Glutamatergic neuron (in vitro differentiated cells): Measurements from ENCODE around the gene CD47. TPM values are rescaled to one million over a fixed set of nuclear protein-coding genes. Genes with fewer than 3 reads are reported as not detected.

Experiments used
- DNase-seq: peaks from one replicate; pipeline ENCODE4 v3.0.0; 2022
- H3K27ac Mint-ChIP-seq: one replicate; pipeline ENCODE4 v1.8.0; 2020; ENCODE audit warnings: mild to moderate bottlenecking, mixed read lengths, inconsistent platforms; ENCODE audit not compliant: unreplicated experiment
- H3K27me3 Mint-ChIP-seq: one replicate; pipeline ENCODE4 v1.8.0; 2020; ENCODE audit warnings: mild to moderate bottlenecking, moderate library complexity, mixed read lengths, inconsistent platforms; ENCODE audit not compliant: unreplicated experiment
- H3K36me3 Mint-ChIP-seq: one replicate; pipeline ENCODE4 v1.8.0; 2020; ENCODE audit warnings: mild to moderate bottlenecking, mixed read lengths, inconsistent platforms; ENCODE audit not compliant: unreplicated experiment
- H3K4me1 Mint-ChIP-seq: one replicate; pipeline ENCODE4 v1.8.0; 2020; ENCODE audit warnings: mild to moderate bottlenecking, low read depth, mixed read lengths, inconsistent platforms; ENCODE audit not compliant: unreplicated experiment
- H3K4me3 Mint-ChIP-seq: one replicate; pipeline ENCODE4 v1.8.0; 2020; ENCODE audit warnings: mild to moderate bottlenecking, mixed read lengths, inconsistent platforms; ENCODE audit not compliant: unreplicated experiment
- H3K9me3 Mint-ChIP-seq: one replicate; pipeline ENCODE4 v1.8.0; 2020; ENCODE audit warnings: mild to moderate bottlenecking, moderate library complexity, mixed read lengths, inconsistent platforms; ENCODE audit not compliant: unreplicated experiment
- total RNA-seq: library from RNA; stranded (reverse); fragmentation: NEBNext Ultra II Directional; extraction: Animal tissue kit (Norgen Biotek cat#: 25700); gene quantifications from one replicate; pipeline ENCODE4 v1.2.1, GENCODE V29; 2021; ENCODE audit not compliant: unreplicated experiment
- TF ChIP-seq, protein P1 (sequence below): fragments of 200-600 bp; sonication (generic); IDR thresholded peaks from one replicate; pipeline ENCODE4 v1.5.0; 2021; ENCODE audit not compliant: partially characterized antibody, unreplicated experiment

The CD47 gene
- total RNA-seq, 1 donor from 2014 or later: 507 TPM

DNA sequence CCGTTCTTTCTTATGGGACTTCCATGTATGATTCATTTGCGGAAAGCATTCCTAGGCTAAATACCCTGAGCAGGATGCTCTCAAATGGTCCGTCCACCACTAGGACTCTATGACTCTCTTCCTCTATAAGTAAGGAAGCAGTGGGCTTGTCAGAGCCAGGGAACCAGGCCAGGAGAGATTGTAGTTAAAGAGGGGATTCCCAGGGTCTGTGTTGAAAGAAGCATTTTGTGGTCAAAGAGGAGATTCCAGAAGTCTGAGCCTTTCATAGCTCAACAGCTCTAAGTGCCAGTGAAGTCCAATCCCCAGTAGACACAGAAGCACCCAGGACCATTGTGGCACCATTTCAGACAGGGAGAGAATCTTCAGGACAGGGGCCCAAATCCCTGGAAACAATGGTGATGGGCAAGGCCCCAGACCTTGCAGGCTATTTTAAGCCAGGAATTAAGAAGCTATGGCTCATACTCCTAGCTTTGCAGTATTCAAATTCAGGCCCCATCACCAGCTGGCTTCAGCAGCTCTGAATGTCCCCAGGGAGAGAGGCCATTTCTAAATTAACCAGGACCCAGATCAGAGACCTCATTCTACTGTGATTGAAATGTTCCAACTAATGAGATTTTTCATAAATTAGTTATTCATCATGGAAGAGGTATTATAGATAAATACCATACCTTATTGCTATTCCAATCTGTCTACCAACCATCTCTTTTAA is 81.7 kb downstream of the CD47 start:
- Mint-ChIP-seq H3K27ac (peak overlapping the region; percentile 44), H3K36me3 (no peaks in the 10 kb centered on the region), H3K27me3 (peaks cover 3% of the 10 kb centered on the region), H3K9me3 (peaks cover 7% of the 10 kb centered on the region), H3K4me1 (peaks cover 21% of the 10 kb centered on the region), H3K4me3 (peak overlapping the region; percentile 39)
- DNase-seq: no peak
- TF ChIP-seq, protein P1, sequence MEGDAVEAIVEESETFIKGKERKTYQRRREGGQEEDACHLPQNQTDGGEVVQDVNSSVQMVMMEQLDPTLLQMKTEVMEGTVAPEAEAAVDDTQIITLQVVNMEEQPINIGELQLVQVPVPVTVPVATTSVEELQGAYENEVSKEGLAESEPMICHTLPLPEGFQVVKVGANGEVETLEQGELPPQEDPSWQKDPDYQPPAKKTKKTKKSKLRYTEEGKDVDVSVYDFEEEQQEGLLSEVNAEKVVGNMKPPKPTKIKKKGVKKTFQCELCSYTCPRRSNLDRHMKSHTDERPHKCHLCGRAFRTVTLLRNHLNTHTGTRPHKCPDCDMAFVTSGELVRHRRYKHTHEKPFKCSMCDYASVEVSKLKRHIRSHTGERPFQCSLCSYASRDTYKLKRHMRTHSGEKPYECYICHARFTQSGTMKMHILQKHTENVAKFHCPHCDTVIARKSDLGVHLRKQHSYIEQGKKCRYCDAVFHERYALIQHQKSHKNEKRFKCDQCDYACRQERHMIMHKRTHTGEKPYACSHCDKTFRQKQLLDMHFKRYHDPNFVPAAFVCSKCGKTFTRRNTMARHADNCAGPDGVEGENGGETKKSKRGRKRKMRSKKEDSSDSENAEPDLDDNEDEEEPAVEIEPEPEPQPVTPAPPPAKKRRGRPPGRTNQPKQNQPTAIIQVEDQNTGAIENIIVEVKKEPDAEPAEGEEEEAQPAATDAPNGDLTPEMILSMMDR: no peak

DNA sequence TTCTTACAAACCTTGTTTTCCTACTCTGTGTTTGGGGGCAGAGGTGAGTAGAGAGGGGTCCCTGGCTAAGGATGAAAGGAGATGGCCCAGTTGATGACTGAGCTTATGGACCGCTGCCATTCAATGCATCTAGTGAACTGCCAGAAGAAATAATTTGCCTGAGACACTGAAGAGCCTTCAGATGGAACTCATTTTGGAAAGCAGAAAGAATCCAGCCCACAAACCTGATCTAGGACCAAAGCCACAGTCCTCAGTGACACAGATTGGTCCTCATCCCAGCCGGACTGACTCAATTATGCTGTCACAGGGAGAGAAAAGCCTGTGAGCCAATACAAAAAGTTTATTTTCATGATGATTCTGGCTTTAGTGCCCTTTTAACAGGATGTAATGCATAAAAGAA is 82.7 kb downstream of the CD47 start:
- TF ChIP-seq, protein P1: no peak
- H3K27me3 Mint-ChIP-seq: peaks cover 3% of the 10 kb centered on the region
- peaks cover 21% of the 10 kb centered on the region for H3K4me1 Mint-ChIP-seq
- H3K4me3 Mint-ChIP-seq: peak overlapping the region; percentile 9
- no peaks in the 10 kb centered on the region for H3K36me3 Mint-ChIP-seq
- H3K27ac Mint-ChIP-seq: no peak overlapping the region
- peaks cover 7% of the 10 kb centered on the region for H3K9me3 Mint-ChIP-seq
- no peak for DNase-seq

DNA sequence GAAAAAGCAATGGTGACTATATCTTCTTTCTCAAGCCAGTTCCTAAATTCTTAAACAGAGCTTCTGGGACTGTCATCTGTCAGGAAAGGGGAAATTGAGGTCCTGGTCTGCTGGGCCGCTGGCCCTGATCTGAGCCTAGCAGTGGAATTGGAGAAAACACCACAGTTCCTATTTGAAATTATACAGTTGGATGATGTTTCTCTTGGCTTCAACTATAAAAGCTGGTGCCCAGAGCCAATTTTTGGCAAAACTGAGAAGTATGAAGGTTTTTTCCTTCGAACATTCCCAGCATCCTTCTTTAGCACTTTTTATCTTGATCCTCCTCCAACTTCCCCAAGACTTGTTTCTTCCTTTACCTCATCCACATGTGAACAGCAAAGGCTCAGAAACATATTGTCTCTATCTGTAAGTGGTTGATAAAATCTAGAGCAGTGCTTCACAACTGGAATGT is 83.9 kb downstream of the CD47 start:
- H3K4me3 Mint-ChIP-seq: no peak overlapping the region
- H3K27me3 Mint-ChIP-seq: peaks cover 2% of the 10 kb centered on the region
- TF ChIP-seq, protein P1: no peak
- H3K27ac Mint-ChIP-seq: no peak overlapping the region
- no peak for DNase-seq
- peaks cover 7% of the 10 kb centered on the region for H3K9me3 Mint-ChIP-seq
- peaks cover 8% of the 10 kb centered on the region for H3K36me3 Mint-ChIP-seq
- peaks cover 21% of the 10 kb centered on the region for H3K4me1 Mint-ChIP-seq

DNA sequence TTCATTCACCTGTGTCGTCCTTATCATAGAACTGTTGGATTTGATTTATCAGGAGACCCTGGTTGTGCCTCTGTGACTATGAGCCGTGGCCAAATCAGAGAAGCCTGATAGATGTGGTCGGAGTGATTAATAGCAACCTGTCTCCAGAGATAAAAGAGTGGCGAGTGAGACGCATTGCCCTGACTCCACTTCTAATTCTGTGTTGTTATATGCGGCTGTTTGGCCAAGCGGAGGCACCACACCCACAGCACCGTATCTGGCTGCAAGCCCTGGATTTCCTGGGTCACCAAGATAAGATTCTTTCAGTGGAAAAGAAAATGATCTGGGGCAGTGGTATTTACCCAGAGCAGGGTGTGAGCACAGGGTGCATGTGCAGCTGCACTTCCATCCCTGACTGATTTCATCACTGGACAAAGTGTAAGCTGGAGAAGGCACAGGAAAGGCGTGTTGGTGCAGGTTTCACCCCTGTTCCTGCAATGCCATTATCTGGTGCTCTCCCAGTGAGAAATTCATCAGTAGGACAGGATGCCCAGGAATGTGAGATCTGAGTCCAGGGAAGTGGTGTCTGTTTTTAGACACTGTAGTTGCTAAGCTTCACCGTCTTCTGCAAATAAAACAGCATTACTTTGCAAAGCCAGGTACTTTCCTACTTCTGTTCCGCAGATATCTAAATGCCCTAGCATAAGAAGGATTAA is 84.6 kb downstream of the CD47 start:
- peaks cover 21% of the 10 kb centered on the region for H3K4me1 Mint-ChIP-seq
- TF ChIP-seq, protein P1: no peak
- peaks cover 3% of the 10 kb centered on the region for H3K27me3 Mint-ChIP-seq
- H3K9me3 Mint-ChIP-seq: peaks cover 7% of the 10 kb centered on the region
- H3K36me3 Mint-ChIP-seq: peaks cover 10% of the 10 kb centered on the region
- no peak overlapping the region for H3K27ac Mint-ChIP-seq
- H3K4me3 Mint-ChIP-seq: no peak overlapping the region
- DNase-seq: no peak

DNA sequence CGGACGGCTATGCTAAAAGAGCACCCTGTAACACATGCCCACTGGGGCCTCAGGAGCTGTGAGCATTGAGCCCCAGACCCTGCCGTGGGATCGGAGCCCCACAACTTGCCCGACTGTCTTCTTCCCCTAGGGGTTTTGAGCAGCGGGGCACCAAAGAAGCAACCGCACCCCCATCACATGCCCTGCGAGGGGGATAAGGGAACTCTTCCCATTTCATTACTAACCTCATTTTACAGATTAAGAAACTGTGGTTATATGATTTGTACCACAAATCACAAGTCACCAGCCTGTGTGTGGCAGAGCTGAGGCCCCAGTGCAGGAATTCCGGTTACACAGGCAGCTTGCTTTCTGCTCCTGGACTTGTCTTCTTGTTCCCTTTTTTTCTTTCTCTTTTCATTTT is 86.2 kb downstream of the CD47 start:
- Mint-ChIP-seq H3K27ac (no peak overlapping the region), H3K9me3 (peaks cover 7% of the 10 kb centered on the region)
- no peak for DNase-seq

More for the DNA sequence above, 86.2 kb downstream of the CD47 start:
- TF ChIP-seq, protein P1: no peak
- peaks cover 3% of the 10 kb centered on the region for H3K27me3 Mint-ChIP-seq
- peaks cover 16% of the 10 kb centered on the region for H3K4me1 Mint-ChIP-seq
- no peak overlapping the region for H3K4me3 Mint-ChIP-seq
- peaks cover 10% of the 10 kb centered on the region for H3K36me3 Mint-ChIP-seq
